ENCODE measurements around the gene EHD2. TPM values are rescaled to one million over a fixed set of nuclear protein-coding genes. Genes with fewer than 3 reads are reported as not detected.
"Not testable (repeated sequence)": the region's sequence is repeated elsewhere in the genome, so short reads cannot be mapped to it uniquely, and the experiment has no call there.

EHD2 gene
- total and polyA plus RNA-seq, 2 donors (not counting 1 experiment from before 2014, with no cell fraction given), result 97.0 to 192 TPM

DNA sequence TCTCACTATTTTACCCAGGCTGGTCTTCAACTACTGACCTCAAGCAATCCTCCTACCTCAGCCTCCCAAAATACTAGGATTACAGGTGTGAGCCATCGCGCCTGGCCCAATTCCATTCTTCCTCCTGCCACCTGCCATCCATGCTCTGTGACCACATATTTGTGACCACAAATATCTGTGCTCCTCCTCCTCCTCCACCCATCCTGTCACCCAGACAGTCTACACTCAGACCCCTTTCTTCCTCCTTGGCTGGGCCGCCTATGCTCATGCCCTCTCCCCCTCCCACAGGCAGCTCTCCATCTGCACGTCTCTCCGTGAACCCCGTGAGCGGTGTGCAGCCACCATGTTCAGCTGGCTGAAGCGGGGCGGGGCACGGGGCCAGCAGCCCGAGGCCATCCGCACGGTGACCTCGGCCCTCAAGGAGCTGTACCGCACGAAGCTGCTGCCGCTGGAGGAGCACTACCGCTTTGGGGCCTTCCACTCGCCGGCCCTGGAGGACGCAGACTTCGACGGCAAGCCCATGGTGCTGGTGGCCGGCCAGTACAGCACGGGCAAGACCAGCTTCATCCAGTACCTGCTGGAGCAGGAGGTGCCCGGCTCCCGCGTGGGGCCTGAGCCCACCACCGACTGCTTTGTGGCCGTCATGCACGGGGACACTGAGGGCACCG lies 3.2 kb downstream of the EHD2 start:
- peak overlapping the region in 3 of 4 experiments; percentile 4 to 43 (median 17) for H3K4me3 ChIP-seq (replicated peaks in 1 of 4; ENCODE audit: control extremely low read depth in 1 of 4, insufficient read depth in 1 of 4, low read depth in 3 of 4, low read length in 4 of 4)
- no peaks in the 10 kb centered on the region for H4K20me1 ChIP-seq (ENCODE audit: control insufficient read depth, extremely low read depth, insufficient read depth, low read length)
- peaks cover 33% of the 10 kb centered on the region for H3K4me1 ChIP-seq (ENCODE audit: control insufficient read depth, extremely low read depth, insufficient read depth, low read length)
- no peak for TF ChIP-seq EZH2 (IDR thresholded peaks at IDR 0.05; ENCODE audit: low read length, missing control alignments)
- TF ChIP-seq, protein P1, sequence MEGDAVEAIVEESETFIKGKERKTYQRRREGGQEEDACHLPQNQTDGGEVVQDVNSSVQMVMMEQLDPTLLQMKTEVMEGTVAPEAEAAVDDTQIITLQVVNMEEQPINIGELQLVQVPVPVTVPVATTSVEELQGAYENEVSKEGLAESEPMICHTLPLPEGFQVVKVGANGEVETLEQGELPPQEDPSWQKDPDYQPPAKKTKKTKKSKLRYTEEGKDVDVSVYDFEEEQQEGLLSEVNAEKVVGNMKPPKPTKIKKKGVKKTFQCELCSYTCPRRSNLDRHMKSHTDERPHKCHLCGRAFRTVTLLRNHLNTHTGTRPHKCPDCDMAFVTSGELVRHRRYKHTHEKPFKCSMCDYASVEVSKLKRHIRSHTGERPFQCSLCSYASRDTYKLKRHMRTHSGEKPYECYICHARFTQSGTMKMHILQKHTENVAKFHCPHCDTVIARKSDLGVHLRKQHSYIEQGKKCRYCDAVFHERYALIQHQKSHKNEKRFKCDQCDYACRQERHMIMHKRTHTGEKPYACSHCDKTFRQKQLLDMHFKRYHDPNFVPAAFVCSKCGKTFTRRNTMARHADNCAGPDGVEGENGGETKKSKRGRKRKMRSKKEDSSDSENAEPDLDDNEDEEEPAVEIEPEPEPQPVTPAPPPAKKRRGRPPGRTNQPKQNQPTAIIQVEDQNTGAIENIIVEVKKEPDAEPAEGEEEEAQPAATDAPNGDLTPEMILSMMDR (conservative IDR thresholded peaks at IDR 0.05 in 1 of 2, IDR thresholded peaks at IDR 0.05 in 1 of 2; ENCODE audit: low read depth in 1 of 2, low read length in 2 of 2), result no peak
- H3K79me2 ChIP-seq (ENCODE audit: control insufficient read depth, insufficient read depth, low read length), result peaks cover 60% of the 10 kb centered on the region
- H2AFZ ChIP-seq (ENCODE audit: low read length), result no peak overlapping the region
- peak overlapping the region; percentile 15 for H3K27ac ChIP-seq (ENCODE audit: insufficient read depth, low read length)
- no peaks in the 10 kb centered on the region for H3K9me3 ChIP-seq (ENCODE audit: control insufficient read depth, insufficient read depth, low read depth, low read length)
- no peak for DNase-seq (ENCODE audit: low read depth in 2 of 2)
- H3K27me3 ChIP-seq (ENCODE audit: control insufficient read depth, insufficient read depth, low read length), result no peaks in the 10 kb centered on the region
- peak overlapping the region; percentile 10 for H3K9ac ChIP-seq (ENCODE audit: insufficient read depth, low read length)
- H3K4me2 ChIP-seq (ENCODE audit: extremely low read depth, insufficient read depth, low read length), result peak overlapping the region; percentile 61
- H3K36me3 ChIP-seq (ENCODE audit: control insufficient read depth, insufficient read depth, low read length), result peaks cover 24% of the 10 kb centered on the region

DNA sequence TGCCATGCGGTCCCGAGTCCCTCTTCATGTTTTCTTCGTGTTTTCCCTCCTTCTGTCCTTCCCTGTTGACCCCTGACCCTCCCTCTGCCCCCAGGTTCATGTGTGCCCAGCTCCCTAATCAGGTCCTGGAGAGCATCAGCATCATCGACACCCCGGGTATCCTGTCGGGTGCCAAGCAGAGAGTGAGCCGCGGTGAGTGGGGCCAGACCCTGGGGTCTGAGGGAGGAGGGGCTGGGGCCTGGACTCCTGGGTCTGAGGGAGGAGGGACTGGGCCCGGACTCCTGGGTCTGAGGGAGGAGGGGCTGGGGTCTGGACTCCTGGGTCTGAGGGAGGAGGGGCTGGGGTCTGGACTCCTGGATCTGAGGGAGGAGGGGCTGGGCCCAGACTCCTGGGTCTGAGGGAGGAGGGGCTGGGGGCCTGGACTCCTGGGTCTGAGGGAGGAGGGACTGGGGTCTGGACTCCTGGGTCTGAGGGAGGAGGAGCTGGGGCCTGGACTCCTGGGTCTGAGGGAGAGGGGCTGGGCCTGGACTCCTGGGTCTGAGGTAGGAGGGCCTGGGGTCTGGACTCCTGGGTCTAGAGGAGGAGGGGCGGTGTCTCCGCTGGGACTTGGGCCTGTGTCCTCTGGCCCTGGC lies 5.3 kb downstream of the EHD2 start:
- not testable (repeated sequence) for H3K27me3 ChIP-seq (ENCODE audit: control insufficient read depth, insufficient read depth, low read length); H2AFZ ChIP-seq (ENCODE audit: low read length); DNase-seq (ENCODE audit: low read depth in 2 of 2); H4K20me1 ChIP-seq (ENCODE audit: control insufficient read depth, extremely low read depth, insufficient read depth, low read length); H3K9me3 ChIP-seq (ENCODE audit: control insufficient read depth, insufficient read depth, low read depth, low read length)
- peaks cover 26% of the 10 kb centered on the region for H3K36me3 ChIP-seq (ENCODE audit: control insufficient read depth, insufficient read depth, low read length)
- H3K27ac ChIP-seq (ENCODE audit: insufficient read depth, low read length), result peak overlapping the region; percentile 86
- peak overlapping the region; percentile 53 for H3K9ac ChIP-seq (ENCODE audit: insufficient read depth, low read length)
- peak overlapping the region; percentile 11 to 44 (median 13) for H3K4me3 ChIP-seq (replicated peaks in 1 of 4; ENCODE audit: control extremely low read depth in 1 of 4, insufficient read depth in 1 of 4, low read depth in 3 of 4, low read length in 4 of 4)
- peak overlapping the region; percentile 88 for H3K4me2 ChIP-seq (ENCODE audit: extremely low read depth, insufficient read depth, low read length)
- peaks cover 59% of the 10 kb centered on the region for H3K79me2 ChIP-seq (ENCODE audit: control insufficient read depth, insufficient read depth, low read length)
- peaks cover 44% of the 10 kb centered on the region for H3K4me1 ChIP-seq (ENCODE audit: control insufficient read depth, extremely low read depth, insufficient read depth, low read length)

DNA sequence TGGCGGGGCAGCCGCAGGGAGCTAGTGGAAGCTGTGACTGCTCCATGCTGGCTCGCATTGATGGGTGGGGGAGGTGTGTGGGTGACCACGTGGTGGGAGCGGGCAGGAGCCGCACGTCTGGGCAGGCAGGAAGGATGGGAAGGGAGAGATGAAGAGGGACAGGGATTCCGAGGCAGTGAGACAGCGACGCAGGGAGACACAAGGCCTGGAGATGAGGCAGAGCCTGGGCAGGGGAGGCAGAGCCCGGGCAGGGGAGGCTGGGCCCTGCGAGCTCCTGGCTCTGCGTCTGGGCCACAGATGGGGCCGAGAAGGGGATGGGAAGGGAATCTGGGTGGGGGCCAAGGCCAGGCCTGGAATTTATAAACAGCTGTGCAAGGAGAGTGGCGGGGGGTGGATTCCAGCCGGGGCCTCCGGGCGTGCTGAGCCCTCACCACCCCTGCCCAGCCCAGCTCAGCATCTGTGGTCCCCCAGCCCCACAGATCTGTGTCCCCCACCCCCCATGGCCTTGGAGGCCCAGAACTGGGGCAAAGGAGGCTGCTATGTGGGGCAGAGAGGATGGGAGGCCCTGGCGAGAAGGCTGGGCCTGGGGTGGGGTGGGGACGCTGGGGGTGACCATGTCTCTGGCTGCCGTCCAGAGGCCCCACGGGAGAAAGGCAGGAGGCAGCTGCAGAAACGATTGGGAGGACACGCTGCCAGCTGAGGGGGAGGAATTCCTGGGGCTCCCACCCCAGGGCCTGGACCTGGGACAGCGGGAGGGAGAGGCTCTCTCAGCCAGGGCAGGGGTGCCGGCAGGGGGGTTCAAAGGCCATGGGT lies 6.0 kb downstream of the EHD2 start:
- no peak overlapping the region for H2AFZ ChIP-seq (ENCODE audit: low read length)
- H3K27ac ChIP-seq (ENCODE audit: insufficient read depth, low read length), result peak overlapping the region; percentile 86
- no peaks in the 10 kb centered on the region for H4K20me1 ChIP-seq (ENCODE audit: control insufficient read depth, extremely low read depth, insufficient read depth, low read length)
- H3K79me2 ChIP-seq (ENCODE audit: control insufficient read depth, insufficient read depth, low read length), result peaks cover 57% of the 10 kb centered on the region
- H3K4me1 ChIP-seq (ENCODE audit: control insufficient read depth, extremely low read depth, insufficient read depth, low read length), result peaks cover 50% of the 10 kb centered on the region
- peaks cover 28% of the 10 kb centered on the region for H3K36me3 ChIP-seq (ENCODE audit: control insufficient read depth, insufficient read depth, low read length)
- peak overlapping the region; percentile 97 for H3K4me2 ChIP-seq (ENCODE audit: extremely low read depth, insufficient read depth, low read length)
- peak overlapping the region; percentile 53 for H3K9ac ChIP-seq (ENCODE audit: insufficient read depth, low read length)
- no peaks in the 10 kb centered on the region for H3K27me3 ChIP-seq (ENCODE audit: control insufficient read depth, insufficient read depth, low read length)
- no peaks in the 10 kb centered on the region for H3K9me3 ChIP-seq (ENCODE audit: control insufficient read depth, insufficient read depth, low read depth, low read length)
- peak overlapping the region in 3 of 4 experiments; percentile 21 to 46 (median 40) for H3K4me3 ChIP-seq (replicated peaks in 1 of 4; ENCODE audit: control extremely low read depth in 1 of 4, insufficient read depth in 1 of 4, low read depth in 3 of 4, low read length in 4 of 4)
- no peak for TF ChIP-seq EZH2 (IDR thresholded peaks at IDR 0.05; ENCODE audit: low read length, missing control alignments)
- TF ChIP-seq, protein P1 (conservative IDR thresholded peaks at IDR 0.05 in 1 of 2, IDR thresholded peaks at IDR 0.05 in 1 of 2; ENCODE audit: low read depth in 1 of 2, low read length in 2 of 2), result no peak
- peak; percentile 98 to 99 for DNase-seq (ENCODE audit: low read depth in 2 of 2)
